Hepatocyte (in vitro differentiated cells): Measurements from ENCODE around the gene KLHDC8A. TPM values are rescaled to one million over a fixed set of nuclear protein-coding genes. Genes with fewer than 3 reads are reported as not detected.

Experiments used
- DNase-seq: peaks from one replicate; pipeline ENCODE4 v3.0.0-alpha.2; 2016; ENCODE audit warnings: low spot score
- H2AFZ ChIP-seq: fragments of 200-600 bp; sonication (generic); 2 replicates; pipeline ENCODE4 v1.6.0; 2016; ENCODE audit warnings: antibody characterized with exemption, mild to moderate bottlenecking
- H3K27ac ChIP-seq: fragments of 200-600 bp; sonication (generic); 2 replicates; pipeline ENCODE4 v1.5.1; 2016; ENCODE audit warnings: mild to moderate bottlenecking
- H3K27me3 ChIP-seq: fragments of 200-600 bp; sonication (generic); 2 replicates; pipeline ENCODE4 v1.6.1; 2016
- H3K36me3 ChIP-seq: fragments of 200-600 bp; sonication (generic); replicated peaks from 2 replicates; pipeline ENCODE4 v1.5.1; 2016; ENCODE audit warnings: low read depth; ENCODE audit not compliant: insufficient read depth
- H3K4me1 ChIP-seq: fragments of 200-600 bp; sonication (generic); 2 replicates; pipeline ENCODE4 v1.5.1; 2016; ENCODE audit warnings: mild to moderate bottlenecking, moderate library complexity; ENCODE audit not compliant: insufficient read depth
- H3K4me2 ChIP-seq: fragments of 200-600 bp; sonication (generic); 2 replicates; pipeline ENCODE4 v1.6.0; 2016
- H3K4me3 ChIP-seq: fragments of 200-600 bp; sonication (generic); 2 replicates; pipeline ENCODE4 v1.5.1; 2016; ENCODE audit warnings: mild to moderate bottlenecking
- H3K79me2 ChIP-seq: fragments of 200-600 bp; sonication (generic); 2 replicates; pipeline ENCODE4 v1.6.0; 2017; ENCODE audit warnings: mild to moderate bottlenecking
- H3K9me2 ChIP-seq: fragments of 200-600 bp; sonication (generic); replicated peaks from 2 replicates; pipeline ENCODE4 v1.6.0; 2017; ENCODE audit warnings: mild to moderate bottlenecking; ENCODE audit not compliant: insufficient read depth
- H3K9me3 ChIP-seq: fragments of 200-600 bp; sonication (generic); 2 replicates; pipeline ENCODE4 v1.5.1; 2016; ENCODE audit warnings: low read depth, mild to moderate bottlenecking
- H4K20me1 ChIP-seq: fragments of 200-600 bp; sonication (generic); 2 replicates; pipeline ENCODE4 v1.6.0; 2016; ENCODE audit warnings: mild to moderate bottlenecking; ENCODE audit not compliant: insufficient read depth, poor library complexity, severe bottlenecking
- EZH2 ChIP-seq: fragments of 200-600 bp; sonication (generic); IDR thresholded peaks from 2 replicates; pipeline ENCODE4 v1.6.1; 2016; ENCODE audit warnings: antibody characterized with exemption, mild to moderate bottlenecking, borderline replicate concordance
- EZH2phosphoT487 ChIP-seq: fragments of 200-600 bp; sonication (generic); IDR thresholded peaks from one replicate; pipeline ENCODE4 v1.6.1; 2018; ENCODE audit warnings: antibody characterized with exemption, mild to moderate bottlenecking, low read depth, moderate library complexity; ENCODE audit not compliant: unreplicated experiment, severe bottlenecking
- WGBS: methylation state at CpG from one replicate; pipeline ENCODE4 v1.1.6; 2016; ENCODE audit warnings: low lambda C conversion rate; ENCODE audit errors: missing lambda C conversion rate; 5-methylcytosine and 5-hydroxymethylcytosine counted together
- polyA plus RNA-seq: library from polyadenylated mRNA; unstranded; fragments of >200 nt; fragmentation: Nextera tagmentation; extraction: Ambion mirVana; gene quantifications from 2 replicates; pipeline ENCODE4 v1.2.1, GENCODE V29; 2016
- total RNA-seq: library from RNA; depleted of rRNA; stranded (reverse); fragments of >200 nt; gene quantifications from 2 replicates; pipeline ENCODE4 v1.2.3, GENCODE V29; 2014
- TF ChIP-seq, protein P1 (sequence below): fragments of 200-600 bp; sonication (generic); IDR thresholded peaks from 2 replicates; pipeline ENCODE4 v1.5.1; 2016; ENCODE audit warnings: antibody characterized with exemption, mild to moderate bottlenecking; ENCODE audit not compliant: poor library complexity

The KLHDC8A gene
- total and polyA plus RNA-seq, 2 experiments from 2014 or later, result 0.40 to 1.6 TPM

GRCh38 chr1:205350691-205351141 is 6.0 kb downstream of the KLHDC8A start:
- H3K27ac ChIP-seq, result no peak overlapping the region
- H3K4me2 ChIP-seq, result no peak overlapping the region
- no peaks in the 10 kb centered on the region for H3K79me2 ChIP-seq
- no peak overlapping the region for H3K4me3 ChIP-seq
- peaks cover 17% of the 10 kb centered on the region for H3K27me3 ChIP-seq
- no peaks in the 10 kb centered on the region for H3K9me3 ChIP-seq
- DNase-seq, result no peak
- TF ChIP-seq, protein P1, sequence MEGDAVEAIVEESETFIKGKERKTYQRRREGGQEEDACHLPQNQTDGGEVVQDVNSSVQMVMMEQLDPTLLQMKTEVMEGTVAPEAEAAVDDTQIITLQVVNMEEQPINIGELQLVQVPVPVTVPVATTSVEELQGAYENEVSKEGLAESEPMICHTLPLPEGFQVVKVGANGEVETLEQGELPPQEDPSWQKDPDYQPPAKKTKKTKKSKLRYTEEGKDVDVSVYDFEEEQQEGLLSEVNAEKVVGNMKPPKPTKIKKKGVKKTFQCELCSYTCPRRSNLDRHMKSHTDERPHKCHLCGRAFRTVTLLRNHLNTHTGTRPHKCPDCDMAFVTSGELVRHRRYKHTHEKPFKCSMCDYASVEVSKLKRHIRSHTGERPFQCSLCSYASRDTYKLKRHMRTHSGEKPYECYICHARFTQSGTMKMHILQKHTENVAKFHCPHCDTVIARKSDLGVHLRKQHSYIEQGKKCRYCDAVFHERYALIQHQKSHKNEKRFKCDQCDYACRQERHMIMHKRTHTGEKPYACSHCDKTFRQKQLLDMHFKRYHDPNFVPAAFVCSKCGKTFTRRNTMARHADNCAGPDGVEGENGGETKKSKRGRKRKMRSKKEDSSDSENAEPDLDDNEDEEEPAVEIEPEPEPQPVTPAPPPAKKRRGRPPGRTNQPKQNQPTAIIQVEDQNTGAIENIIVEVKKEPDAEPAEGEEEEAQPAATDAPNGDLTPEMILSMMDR, result no peak
- TF ChIP-seq EZH2, result no peak
- no peak for TF ChIP-seq EZH2phosphoT487
- 77% methylated on average over 8 of the region's 8 CpGs for WGBS
- no peaks in the 10 kb centered on the region for H4K20me1 ChIP-seq
- H3K4me1 ChIP-seq, result no peaks in the 10 kb centered on the region
- no peak overlapping the region for H2AFZ ChIP-seq
- no peaks in the 10 kb centered on the region for H3K36me3 ChIP-seq
- H3K9me2 ChIP-seq, result no peaks in the 10 kb centered on the region

GRCh38 chr1:205350124-205350523 is 6.6 kb downstream of the KLHDC8A start:
- no peak overlapping the region for H2AFZ ChIP-seq
- H3K4me3 ChIP-seq, result no peak overlapping the region
- no peaks in the 10 kb centered on the region for H3K9me3 ChIP-seq
- H3K27ac ChIP-seq, result no peak overlapping the region
- TF ChIP-seq, protein P1, result no peak
- TF ChIP-seq EZH2phosphoT487 (no peak), EZH2 (no peak)
- H3K4me1 ChIP-seq, result no peaks in the 10 kb centered on the region
- no peaks in the 10 kb centered on the region for H3K9me2 ChIP-seq
- no peaks in the 10 kb centered on the region for H3K36me3 ChIP-seq
- 87% methylated on average over 4 of the region's 4 CpGs for WGBS
- H3K27me3 ChIP-seq, result peaks cover 21% of the 10 kb centered on the region
- no peak for DNase-seq
- H4K20me1 ChIP-seq, result no peaks in the 10 kb centered on the region
- no peak overlapping the region for H3K4me2 ChIP-seq
- H3K79me2 ChIP-seq, result no peaks in the 10 kb centered on the region

DNA sequence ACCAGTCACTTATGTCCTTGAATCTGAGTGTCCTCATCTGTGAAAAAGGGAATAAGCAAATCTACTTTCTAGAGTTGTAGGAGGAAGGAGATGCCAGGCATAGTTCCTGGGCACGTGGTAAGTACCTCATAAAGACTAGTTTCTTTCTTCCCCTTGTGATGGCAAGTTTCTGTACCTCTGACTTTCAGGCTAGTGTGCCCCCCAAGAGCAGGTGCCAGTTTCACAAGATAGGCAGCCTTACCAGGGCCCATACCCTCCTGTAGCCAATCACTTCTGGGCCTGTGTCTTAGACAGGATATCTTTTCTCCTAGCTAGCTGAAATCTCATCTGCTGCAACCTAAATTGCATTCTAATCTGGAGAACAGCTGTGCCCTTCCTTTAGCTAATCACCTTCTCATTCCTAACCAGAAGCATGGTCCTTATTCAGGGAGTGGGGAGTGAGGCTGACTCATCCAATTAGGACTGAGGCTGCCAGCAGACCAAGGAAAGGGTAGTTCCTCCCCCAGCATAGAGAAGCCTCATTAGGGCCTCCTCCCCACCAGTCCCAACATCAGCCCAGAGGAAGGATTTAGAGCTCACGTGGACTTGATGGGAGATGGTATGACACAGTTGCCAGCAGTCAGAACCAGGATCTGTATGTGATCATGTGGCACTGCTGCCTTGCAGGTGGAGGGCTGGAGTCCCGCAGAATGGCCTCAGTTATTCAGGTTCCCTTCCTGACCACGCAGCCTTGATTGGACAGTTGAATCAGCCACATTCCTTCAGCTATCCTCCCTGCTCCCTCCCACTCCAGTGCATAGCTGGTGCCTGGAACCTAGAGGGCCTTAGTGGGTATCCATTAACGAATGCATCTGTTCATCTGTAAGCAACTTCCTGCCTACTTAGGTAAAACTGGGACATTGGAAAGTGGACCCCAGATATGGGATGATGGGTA is 7.9 kb downstream of the KLHDC8A start:
- H3K79me2 ChIP-seq, result no peaks in the 10 kb centered on the region
- no peak overlapping the region for H2AFZ ChIP-seq
- H3K36me3 ChIP-seq, result no peaks in the 10 kb centered on the region
- H3K4me1 ChIP-seq, result peaks cover 3% of the 10 kb centered on the region
- no peak overlapping the region for H3K4me2 ChIP-seq
- 75% methylated on average over 5 of the region's 5 CpGs for WGBS
- no peaks in the 10 kb centered on the region for H3K9me2 ChIP-seq
- H3K4me3 ChIP-seq, result no peak overlapping the region
- H4K20me1 ChIP-seq, result no peaks in the 10 kb centered on the region
- no peaks in the 10 kb centered on the region for H3K9me3 ChIP-seq
- TF ChIP-seq EZH2phosphoT487, result no peak
- TF ChIP-seq EZH2, result no peak
- TF ChIP-seq, protein P1, result no peak
- peaks cover 34% of the 10 kb centered on the region for H3K27me3 ChIP-seq
- no peak overlapping the region for H3K27ac ChIP-seq
- no peak for DNase-seq
